ENCODE measurements around the gene TOMM40. TPM values are rescaled to one million over a fixed set of nuclear protein-coding genes. Genes with fewer than 3 reads are reported as not detected.
"Not testable (repeated sequence)": the region's sequence is repeated elsewhere in the genome, so short reads cannot be mapped to it uniquely, and the experiment has no call there.

Gene TOMM40
- total RNA-seq, 1 donor = 30.2 TPM

DNA sequence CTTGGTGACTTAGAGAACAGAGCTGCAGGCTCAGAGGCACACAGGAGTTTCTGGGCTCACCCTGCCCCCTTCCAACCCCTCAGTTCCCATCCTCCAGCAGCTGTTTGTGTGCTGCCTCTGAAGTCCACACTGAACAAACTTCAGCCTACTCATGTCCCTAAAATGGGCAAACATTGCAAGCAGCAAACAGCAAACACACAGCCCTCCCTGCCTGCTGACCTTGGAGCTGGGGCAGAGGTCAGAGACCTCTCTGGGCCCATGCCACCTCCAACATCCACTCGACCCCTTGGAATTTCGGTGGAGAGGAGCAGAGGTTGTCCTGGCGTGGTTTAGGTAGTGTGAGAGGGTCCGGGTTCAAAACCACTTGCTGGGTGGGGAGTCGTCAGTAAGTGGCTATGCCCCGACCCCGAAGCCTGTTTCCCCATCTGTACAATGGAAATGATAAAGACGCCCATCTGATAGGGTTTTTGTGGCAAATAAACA is 33.2 kb downstream of the TOMM40 start:
- DNase-seq (ENCODE audit: low read depth) = no peak
- H3K4me3 ChIP-seq (ENCODE audit: low read depth, low read length) = no peak overlapping the region
- TF ChIP-seq, protein P1, sequence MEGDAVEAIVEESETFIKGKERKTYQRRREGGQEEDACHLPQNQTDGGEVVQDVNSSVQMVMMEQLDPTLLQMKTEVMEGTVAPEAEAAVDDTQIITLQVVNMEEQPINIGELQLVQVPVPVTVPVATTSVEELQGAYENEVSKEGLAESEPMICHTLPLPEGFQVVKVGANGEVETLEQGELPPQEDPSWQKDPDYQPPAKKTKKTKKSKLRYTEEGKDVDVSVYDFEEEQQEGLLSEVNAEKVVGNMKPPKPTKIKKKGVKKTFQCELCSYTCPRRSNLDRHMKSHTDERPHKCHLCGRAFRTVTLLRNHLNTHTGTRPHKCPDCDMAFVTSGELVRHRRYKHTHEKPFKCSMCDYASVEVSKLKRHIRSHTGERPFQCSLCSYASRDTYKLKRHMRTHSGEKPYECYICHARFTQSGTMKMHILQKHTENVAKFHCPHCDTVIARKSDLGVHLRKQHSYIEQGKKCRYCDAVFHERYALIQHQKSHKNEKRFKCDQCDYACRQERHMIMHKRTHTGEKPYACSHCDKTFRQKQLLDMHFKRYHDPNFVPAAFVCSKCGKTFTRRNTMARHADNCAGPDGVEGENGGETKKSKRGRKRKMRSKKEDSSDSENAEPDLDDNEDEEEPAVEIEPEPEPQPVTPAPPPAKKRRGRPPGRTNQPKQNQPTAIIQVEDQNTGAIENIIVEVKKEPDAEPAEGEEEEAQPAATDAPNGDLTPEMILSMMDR (IDR thresholded peaks at IDR 0.05; ENCODE audit: insufficient read depth, low read length) = no peak

DNA sequence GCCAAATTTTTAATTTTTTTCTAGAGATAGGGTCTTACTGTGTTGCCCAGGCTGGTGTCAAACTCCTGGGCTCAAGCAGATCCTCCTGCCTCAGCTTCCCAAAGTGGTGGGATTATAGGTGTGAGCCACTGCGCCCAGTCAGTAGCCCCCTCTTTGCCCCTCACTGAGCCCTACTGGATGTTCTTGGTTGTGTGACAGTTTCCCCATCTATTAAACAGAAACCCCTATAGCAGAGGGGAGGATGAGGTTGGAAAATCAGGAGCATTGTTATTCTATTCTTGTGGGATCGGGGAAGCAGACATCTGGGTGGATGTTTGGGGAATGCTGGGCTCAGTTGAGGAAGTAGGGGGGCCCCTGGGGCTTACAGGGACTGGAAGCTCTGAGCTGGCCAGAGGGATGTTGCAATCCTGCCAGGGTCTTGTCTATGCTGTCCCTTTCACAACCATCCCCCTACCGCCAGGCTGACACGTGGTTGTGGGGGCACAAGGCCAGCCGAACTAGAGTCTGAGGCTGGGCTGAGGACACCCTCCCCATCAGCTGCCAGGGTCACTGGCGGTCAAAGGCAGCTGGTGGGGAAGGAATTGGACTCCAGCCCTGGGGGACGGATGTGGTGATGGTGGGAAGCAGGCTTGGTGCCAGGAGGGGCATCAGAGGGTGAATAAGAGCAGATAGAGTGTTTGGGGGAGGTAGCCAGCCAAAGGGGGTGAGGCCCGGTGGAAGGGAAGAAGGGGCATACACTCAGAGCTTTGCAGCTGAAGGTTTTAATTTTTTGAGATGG is 34.2 kb downstream of the TOMM40 start:
- no peak overlapping the region for H3K4me3 ChIP-seq (ENCODE audit: low read depth, low read length)
- TF ChIP-seq, protein P1 (IDR thresholded peaks at IDR 0.05; ENCODE audit: insufficient read depth, low read length) = no peak
- DNase-seq (ENCODE audit: low read depth) = peak; percentile 58

DNA sequence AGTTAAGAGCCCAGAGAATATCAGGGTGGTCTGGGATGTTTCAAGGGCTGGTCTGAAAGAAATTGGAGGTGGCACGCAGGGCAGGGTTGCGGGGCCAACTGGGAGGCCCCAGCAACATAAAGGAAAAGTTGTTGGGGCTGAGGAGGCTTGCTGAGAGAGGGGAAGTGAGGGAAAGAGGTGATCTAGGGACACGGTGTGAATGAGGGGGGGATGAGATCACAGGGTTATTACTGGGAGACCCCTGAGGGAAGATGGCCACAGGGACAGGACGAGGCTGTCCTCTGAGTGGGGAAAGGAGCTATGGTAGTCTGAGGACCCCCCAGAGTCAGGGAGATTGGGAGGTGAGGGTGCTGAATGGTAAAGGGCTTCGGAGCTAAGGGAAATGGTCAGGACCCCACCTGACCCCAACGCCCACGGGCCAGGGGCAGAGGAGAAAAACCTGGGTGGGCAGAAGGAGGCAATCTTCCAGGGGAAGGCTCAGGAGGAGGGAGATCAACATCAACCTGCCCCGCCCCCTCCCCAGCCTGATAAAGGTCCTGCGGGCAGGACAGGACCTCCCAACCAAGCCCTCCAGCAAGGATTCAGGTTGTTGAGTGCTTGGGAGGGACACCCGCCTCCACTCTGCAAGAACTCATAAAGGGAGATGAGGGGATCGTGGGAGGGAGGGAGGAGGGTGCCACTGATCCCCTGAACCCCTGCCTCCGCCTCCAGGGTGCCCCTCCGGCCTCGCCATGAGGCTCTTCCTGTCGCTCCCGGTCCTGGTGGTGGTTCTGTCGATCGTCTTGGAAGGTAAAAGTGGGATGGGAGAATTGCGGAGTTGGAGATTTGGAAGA is 35.4 kb downstream of the TOMM40 start:
- DNase-seq (ENCODE audit: low read depth) = not testable (repeated sequence)
- H3K4me3 ChIP-seq (ENCODE audit: low read depth, low read length) = peak overlapping the region; percentile 33

DNA sequence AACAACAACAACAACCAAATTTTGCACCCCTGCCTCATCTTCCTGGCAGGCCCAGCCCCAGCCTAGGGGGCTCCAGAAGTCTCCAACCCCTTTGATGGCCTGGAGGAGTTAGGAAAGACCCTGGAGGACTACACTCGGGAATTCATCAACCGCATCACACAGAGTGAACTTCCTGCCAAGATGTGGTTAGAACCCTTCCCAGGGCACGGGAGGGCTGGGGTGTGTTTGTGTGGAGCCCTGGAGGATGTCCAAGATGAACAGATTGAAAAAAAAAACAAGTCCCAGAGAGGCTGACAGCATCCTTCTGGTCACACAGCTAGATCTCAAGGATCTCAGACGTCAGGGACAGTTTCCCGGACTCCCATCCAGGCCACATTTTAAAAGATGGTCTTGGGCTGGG is 36.7 kb downstream of the TOMM40 start:
- TF ChIP-seq, protein P1 (IDR thresholded peaks at IDR 0.05; ENCODE audit: insufficient read depth, low read length) = no peak
- peak; percentile 71 for DNase-seq (ENCODE audit: low read depth)
- no peak overlapping the region for H3K4me3 ChIP-seq (ENCODE audit: low read depth, low read length)

DNA sequence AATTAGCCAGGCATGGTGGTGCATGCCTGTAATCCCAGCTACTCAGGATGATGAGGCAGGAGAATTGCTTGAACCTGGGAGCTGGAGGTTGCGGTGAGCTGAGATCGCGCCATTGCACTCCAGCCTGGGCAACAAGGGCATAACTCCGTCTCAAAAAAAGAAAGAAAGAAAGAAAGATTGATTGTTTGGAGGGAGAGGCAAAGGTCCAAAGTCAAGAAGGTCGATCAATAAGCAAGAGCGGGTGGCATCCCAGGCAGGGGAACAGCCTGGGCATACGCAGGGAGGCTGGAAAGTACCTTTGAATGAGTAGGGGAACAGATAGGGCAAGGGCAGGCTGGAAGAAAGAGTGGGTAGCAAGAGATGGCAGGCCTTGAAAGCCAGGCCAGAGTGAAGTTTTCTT is 39.0 kb downstream of the TOMM40 start:
- TF ChIP-seq, protein P1 (IDR thresholded peaks at IDR 0.05; ENCODE audit: insufficient read depth, low read length) = no peak
- DNase-seq (ENCODE audit: low read depth) = no peak
- no peak overlapping the region for H3K4me3 ChIP-seq (ENCODE audit: low read depth, low read length)

DNA sequence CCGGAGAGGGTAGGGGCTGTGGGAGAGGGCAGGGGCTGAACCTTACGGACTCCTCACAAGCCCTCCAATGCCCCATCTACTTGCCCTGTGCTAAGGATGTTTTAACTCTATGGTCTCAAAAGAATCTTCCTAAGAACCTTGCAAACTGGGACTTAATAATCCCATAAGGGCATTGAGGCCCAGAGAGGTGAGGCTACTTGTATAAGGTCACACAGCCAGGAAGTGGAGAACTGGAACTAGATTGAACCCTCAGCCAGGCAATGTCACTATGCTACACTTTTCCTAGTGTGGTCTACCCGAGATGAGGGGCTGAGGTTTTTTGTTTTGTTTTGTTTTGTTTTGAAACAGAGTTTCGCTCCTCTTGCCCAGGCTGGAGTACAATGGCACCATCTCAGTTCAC is 40.5 kb downstream of the TOMM40 start:
- H3K4me3 ChIP-seq (ENCODE audit: low read depth, low read length) = no peak overlapping the region
- TF ChIP-seq, protein P1 (IDR thresholded peaks at IDR 0.05; ENCODE audit: insufficient read depth, low read length) = no peak
- no peak for DNase-seq (ENCODE audit: low read depth)

DNA sequence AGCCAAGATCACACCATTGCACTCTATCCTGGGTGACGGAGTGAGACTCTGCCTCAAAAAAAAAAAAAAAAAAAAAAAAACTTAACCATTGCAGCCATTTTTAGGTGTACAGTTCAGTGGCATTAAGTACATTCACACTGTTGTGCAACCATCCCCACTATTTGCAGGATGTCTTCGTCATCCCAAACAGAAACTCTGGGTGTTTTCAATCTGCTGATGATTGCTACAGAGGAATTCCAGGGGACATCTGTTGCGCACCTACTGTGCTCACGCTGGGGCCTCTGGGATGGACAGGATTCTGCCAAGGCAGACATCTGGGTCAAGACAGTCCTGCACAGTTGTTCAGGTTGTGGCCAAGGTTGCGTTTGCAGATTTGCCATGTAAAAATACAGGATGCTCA is 48.6 kb downstream of the TOMM40 start:
- no peak for DNase-seq (ENCODE audit: low read depth)
- H3K4me3 ChIP-seq (ENCODE audit: low read depth, low read length) = no peak overlapping the region
- TF ChIP-seq, protein P1 (IDR thresholded peaks at IDR 0.05; ENCODE audit: insufficient read depth, low read length) = no peak

Measured in fibroblast of the aortic adventitia (primary cell).